C4-2B (cell line): ENCODE measurements around the gene GAB4.

ENCODE experiments used
- ZFX ChIP-seq: fragments of 450-650 bp; IDR thresholded peaks from 2 replicates; pipeline ENCODE4 v1.6.1; 2017
- TF ChIP-seq, protein P1 (sequence below): fragments of 450-650 bp; conservative IDR thresholded peaks from 2 replicates; pipeline ENCODE4 v1.5.1; 2017; ENCODE audit warnings: mild to moderate bottlenecking

DNA sequence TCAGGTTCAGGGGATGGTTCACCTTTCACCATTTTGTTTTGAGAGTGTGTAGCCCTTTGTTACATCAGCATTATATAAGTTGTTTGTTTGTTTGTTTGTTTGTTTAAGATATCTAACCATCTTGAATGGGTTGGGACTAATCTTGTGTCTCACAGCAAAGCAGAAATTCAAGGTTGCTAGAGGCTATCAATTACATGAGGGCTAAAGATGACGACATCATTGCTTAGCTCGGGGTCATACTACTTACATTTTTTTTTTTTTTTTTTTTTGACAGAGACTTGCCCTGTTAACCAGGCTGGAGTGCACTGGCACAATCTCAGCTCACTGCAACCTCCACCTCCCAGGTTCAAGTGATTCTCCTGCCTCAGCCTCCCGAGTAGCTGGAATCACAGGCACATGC lies 95.7 kb downstream of the GAB4 start:
- TF ChIP-seq, protein P1, sequence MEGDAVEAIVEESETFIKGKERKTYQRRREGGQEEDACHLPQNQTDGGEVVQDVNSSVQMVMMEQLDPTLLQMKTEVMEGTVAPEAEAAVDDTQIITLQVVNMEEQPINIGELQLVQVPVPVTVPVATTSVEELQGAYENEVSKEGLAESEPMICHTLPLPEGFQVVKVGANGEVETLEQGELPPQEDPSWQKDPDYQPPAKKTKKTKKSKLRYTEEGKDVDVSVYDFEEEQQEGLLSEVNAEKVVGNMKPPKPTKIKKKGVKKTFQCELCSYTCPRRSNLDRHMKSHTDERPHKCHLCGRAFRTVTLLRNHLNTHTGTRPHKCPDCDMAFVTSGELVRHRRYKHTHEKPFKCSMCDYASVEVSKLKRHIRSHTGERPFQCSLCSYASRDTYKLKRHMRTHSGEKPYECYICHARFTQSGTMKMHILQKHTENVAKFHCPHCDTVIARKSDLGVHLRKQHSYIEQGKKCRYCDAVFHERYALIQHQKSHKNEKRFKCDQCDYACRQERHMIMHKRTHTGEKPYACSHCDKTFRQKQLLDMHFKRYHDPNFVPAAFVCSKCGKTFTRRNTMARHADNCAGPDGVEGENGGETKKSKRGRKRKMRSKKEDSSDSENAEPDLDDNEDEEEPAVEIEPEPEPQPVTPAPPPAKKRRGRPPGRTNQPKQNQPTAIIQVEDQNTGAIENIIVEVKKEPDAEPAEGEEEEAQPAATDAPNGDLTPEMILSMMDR = no peak
- no peak for TF ChIP-seq ZFX
